GM11168 (cell line): ENCODE data around the gene ZNF384.

Experiments
- in situ Hi-C: fragments of 300-500 bp; cut with MboI; formaldehyde crosslinking; loops from one replicate; pipeline ENCODE4 v1.12.0; 2022; ENCODE audit warnings: low sequenced_read_pairs; ENCODE audit not compliant: unreplicated experiment

Gene ZNF384

DNA sequence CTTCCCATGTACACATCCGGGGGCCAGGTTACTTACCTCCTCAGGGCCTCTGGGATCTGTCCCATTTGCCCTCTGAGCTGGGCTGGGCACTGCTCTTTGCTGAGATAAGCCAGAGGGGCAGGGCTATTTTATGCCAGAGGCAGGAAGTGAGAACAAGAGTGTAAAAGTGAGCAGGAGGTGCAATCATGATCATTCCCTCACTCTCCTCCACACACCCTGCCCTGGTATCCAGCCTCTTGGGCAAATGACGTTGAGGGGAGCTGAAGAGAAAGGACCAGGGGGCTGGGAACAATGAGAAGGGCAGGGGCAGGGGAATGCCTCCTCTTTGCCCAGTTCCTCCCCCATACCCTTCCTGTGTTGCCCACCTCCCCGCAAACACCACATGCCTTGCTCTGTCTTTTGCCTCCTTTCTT lies 57.6 kb downstream of the ZNF384 start:
- in situ Hi-C loops = no loop called here

DNA sequence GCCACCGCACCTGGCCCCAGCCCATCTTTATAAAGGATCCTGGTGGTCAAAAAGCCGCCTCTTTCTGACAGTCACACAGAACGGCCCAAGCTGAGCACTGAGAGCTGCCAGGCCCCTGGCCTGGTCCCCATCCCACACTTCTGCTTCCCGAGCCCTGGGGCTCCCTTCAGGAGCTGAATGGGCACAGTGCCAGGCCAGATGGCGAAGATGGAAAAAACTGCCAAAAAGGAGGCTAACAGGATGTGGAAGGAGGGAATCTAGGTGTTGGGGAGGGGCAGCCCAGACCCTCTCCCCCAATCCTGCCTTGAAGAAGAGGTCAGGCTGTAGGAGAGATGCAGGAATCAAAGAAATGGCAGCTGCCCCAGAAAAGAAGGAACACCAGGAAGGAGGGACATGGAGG lies 58.4 kb downstream of the ZNF384 start:
- in situ Hi-C loops = no loop called here

DNA sequence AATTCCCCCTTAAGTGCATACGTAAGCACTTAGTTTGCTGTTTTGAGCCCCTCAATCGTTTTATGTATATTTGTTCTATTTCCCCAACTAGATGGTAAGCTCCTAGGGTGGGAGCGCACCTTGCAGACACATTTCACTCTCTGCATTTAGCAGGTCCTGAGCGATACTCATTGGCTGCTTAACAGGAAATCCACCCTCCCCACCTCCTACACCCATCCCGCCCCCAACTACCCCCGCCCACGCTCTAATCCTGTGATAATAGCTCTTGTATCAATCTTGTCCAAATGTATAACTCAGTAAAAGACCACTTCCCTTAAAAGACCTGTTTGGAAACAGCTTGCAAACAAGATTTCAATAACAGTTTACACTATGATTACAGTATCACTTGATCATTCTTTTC lies 61.6 kb downstream of the ZNF384 start:
- in situ Hi-C loops = no loop called here

DNA sequence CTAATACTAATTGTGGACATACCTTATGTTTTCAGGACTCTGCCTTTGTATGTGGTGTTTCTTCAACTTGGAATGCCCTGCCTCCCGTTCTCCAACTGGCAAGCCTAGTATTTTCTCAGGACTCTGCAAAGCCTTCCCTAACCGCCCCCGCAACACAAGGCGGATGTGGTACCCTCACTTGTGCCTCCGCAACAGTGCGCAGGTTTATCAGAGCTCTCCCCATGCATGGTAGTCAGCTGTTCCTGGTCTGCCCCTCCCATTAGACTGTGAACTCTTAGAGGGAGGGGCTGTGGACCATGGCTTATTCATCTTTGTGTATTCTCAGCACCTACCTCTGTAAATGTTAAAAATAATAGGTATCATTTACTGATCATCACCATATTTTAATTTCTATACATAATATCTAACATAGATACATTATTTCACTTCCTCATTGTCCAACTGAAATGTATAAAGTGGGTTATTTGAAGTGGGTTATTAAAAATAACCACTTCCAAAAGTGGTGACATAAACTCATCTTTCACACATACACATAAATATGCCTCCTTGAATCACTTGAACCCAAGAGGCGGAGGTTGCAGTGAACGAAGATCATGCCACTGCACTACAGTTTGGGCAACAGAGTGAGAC lies 62.4 kb downstream of the ZNF384 start:
- in situ Hi-C loops = no loop called here

DNA sequence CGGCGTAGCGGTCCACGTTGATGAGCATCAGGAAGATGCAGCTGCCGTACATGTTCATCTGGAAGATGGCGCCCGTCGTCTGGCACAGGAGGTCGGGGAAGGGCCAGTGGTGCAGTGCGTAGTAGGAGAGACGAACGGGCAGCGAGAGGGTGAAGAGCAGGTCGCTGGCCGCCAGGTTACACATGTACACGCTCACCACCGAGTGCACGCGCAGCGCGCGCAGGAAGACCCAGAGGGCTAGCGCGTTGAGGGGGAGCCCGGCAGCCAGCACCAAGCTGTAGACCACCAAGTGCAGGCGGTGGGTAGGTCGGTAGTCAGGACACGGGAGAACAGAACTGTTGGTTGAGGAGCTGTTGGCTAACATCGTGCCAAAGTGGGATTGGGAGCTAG lies 68.3 kb downstream of the ZNF384 start:
- in situ Hi-C loops = no loop called here

DNA sequence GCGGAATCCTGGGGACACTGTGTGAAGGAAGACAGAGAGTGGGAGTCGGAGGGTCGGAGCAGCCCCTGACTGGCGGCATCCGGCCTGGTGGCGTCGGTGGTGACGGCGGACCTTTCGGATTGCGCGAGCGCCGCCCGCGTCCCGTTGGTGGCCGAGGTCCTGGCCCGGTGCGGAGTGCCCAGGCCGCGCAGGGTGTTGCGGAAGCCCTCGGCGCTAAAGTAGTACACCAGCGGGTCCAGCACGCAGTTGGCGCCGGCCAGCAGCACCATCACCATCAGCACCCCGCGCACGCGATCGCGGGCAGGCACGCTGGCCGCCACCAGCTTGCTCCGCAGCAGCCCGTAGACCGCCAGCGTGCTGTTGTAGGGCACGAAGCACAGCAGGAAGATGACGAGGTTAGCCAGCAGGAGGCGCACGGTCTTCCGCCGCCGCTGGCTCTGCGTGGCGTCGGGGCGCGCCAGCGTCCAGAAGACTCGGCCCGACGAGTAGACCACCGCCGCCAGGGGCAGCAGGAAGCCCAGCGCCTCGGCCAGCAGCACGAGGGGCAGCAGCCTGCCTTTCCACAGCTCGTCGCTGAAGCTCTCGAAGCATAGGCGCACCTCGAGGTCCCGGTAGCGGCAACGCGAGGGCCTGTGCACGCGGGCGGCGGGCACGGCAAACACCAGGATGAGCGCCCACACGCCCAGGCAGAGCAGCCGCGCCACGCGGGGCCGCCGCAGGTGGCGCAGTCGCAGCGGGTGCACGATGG lies 68.9 kb downstream of the ZNF384 start:
- in situ Hi-C loops = no loop called here

DNA sequence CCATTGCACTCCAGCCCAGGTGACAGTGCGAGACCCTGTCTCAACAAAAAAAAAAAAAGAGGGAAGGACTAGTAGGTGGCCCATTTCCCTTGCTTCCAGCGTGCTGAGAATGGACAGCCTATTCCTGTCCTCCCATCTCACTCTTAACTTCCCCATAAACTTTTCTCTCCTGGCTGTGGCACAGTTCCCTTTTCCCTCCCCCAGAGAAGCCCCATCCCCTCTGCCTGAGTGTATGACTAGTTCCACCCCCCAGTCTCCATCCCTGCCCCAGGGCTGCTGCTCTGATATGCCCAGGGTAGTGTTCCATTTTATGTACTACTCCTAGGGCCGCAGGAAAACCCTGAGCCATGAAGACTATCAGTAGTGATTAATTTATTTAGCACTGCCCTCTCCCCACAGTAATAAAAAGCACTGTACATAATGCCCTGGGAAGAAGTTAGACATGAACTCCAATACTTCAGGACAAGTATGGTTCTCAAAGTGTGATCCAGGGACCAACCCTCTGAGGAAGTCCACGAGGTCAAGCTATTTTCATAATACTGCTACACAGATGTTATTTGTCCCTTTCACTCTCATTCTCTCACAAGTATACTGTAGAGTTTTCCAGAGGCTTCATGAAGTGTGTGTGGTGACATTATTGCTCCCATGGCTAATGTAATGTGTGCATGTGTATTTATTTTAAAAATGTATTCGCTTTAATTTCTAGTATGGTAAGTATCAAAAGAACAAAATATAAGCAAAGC lies 70.5 kb downstream of the ZNF384 start:
- in situ Hi-C loops = no loop called here
